Thymus (tissue), 11 donors: Measurements from ENCODE around the gene MIR17HG. TPM values are rescaled to one million over a fixed set of nuclear protein-coding genes. Genes with fewer than 3 reads are reported as not detected.

Experiments used
- DNase-seq, 9 donors: peaks; one replicate each; pipeline ENCODE4 v3.0.0-alpha.2; 2013; ENCODE audit warnings: low spot score in 9 of 9, low read depth in 6 of 9, missing footprints in 1 of 9
- H3K27ac ChIP-seq, 2 donors: one replicate each; pipeline ENCODE4 v1.5.1; 2013; ENCODE audit warnings: control low read depth in 1 of 2, low read depth in 1 of 2, low read length in 1 of 2, mild to moderate bottlenecking in 1 of 2, moderate library complexity in 1 of 2
- H3K27me3 ChIP-seq, 2 donors: one replicate each; pipeline ENCODE4 v1.5.1; 2013; ENCODE audit warnings: low read length in 1 of 2; ENCODE audit not compliant: control insufficient read depth in 2 of 2, insufficient read depth in 1 of 2
- H3K36me3 ChIP-seq, 2 donors: one replicate each; pipeline ENCODE4 v1.5.1; 2013; ENCODE audit warnings: low read length in 1 of 2, mild to moderate bottlenecking in 1 of 2, moderate library complexity in 1 of 2; ENCODE audit not compliant: control insufficient read depth in 2 of 2, insufficient read depth in 2 of 2
- H3K4me1 ChIP-seq, 2 donors: one replicate each; pipeline ENCODE4 v1.5.1; 2013; ENCODE audit warnings: low read length in 2 of 2; ENCODE audit not compliant: control insufficient read depth in 2 of 2, insufficient read depth in 2 of 2
- H3K4me3 ChIP-seq, 2 donors: one replicate each; pipeline ENCODE4 v1.5.1; 2013; ENCODE audit warnings: low read length in 2 of 2, control low read depth in 1 of 2, mild to moderate bottlenecking in 1 of 2
- H3K9me3 ChIP-seq, 2 donors: one replicate each; pipeline ENCODE4 v1.5.1; 2013; ENCODE audit warnings: low read length in 1 of 2, mild to moderate bottlenecking in 1 of 2; ENCODE audit not compliant: control insufficient read depth in 2 of 2, insufficient read depth in 1 of 2
- WGBS: extraction: QIAGEN DNeasy Blood & Tissue Kit; methylation state at CpG from one replicate; pipeline ENCODE4 v1.1.7; 2013; 5-methylcytosine and 5-hydroxymethylcytosine counted together
- polyA plus RNA-seq: library from polyadenylated mRNA; stranded (reverse); fragments of 200-250 nt; gene quantifications from one replicate; pipeline ENCODE4 v1.2.3, GENCODE V29; 2013
- total RNA-seq: library from RNA; stranded (reverse); fragments of 120-200 nt; gene quantifications from one replicate; pipeline ENCODE4 v1.2.4, GENCODE V29; 2013
- donor health status: healthy.

The MIR17HG gene
- total and polyA plus RNA-seq, 2 donors = 9.6 to 10.2 TPM

GRCh38 chr13:91359111-91359510 lies 11.6 kb downstream of the MIR17HG start:
- 95% methylated on average over 4 of the region's 4 CpGs for WGBS
- Histone ChIP-seq H3K27ac (no peak overlapping the region), H3K27me3 (no peaks in the 10 kb centered on the region), H3K9me3 (no peaks in the 10 kb centered on the region), H3K4me1 (peaks cover 0 to 4% of the 10 kb centered on the region in 2 donors), H3K4me3 (no peak overlapping the region), H3K36me3 (peaks cover 0 to 42% of the 10 kb centered on the region in 2 donors)
- no peak for DNase-seq

GRCh38 chr13:91359631-91360030 lies 12.1 kb downstream of the MIR17HG start:
- Histone ChIP-seq H3K27ac (no peak overlapping the region), H3K4me3 (no peak overlapping the region), H3K36me3 (peaks cover 0 to 37% of the 10 kb centered on the region in 2 donors), H3K4me1 (peaks cover 0 to 4% of the 10 kb centered on the region in 2 donors), H3K9me3 (no peaks in the 10 kb centered on the region), H3K27me3 (no peaks in the 10 kb centered on the region)
- whole genome bisulfite sequencing = 66% methylated on average over 3 of the region's 3 CpGs
- no peak for DNase-seq

DNA sequence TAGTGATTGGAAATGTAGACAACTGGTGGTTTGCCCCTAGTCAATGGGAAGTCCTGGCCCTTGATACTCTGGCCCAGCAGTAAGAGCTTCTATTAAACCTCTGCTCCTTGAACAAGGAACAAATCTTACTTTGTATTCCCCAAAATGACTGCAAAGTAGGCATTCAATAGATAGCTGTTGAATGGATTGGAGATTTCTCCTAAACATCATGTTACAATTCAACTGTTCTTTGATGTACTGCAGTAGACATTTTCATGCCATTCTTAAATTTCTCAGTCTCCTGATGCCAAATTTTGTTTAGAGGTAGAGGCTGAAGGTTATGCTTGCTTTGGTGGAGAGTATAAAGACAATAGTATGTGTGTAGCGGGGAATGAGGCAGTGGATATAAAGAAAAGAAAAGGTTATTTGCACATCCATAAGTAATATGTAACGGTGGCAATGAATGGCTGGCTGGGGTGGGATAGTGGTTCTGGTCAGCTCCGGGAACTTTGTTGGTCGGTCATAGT lies 12.8 kb downstream of the MIR17HG start:
- 98% methylated on average over 4 of the region's 4 CpGs for WGBS
- Histone ChIP-seq H3K27ac (no peak overlapping the region), H3K27me3 (no peaks in the 10 kb centered on the region), H3K4me3 (no peak overlapping the region), H3K4me1 (peaks cover 0 to 4% of the 10 kb centered on the region in 2 donors), H3K36me3 (peaks cover 0 to 31% of the 10 kb centered on the region in 2 donors), H3K9me3 (no peaks in the 10 kb centered on the region)
- no peak for DNase-seq

DNA sequence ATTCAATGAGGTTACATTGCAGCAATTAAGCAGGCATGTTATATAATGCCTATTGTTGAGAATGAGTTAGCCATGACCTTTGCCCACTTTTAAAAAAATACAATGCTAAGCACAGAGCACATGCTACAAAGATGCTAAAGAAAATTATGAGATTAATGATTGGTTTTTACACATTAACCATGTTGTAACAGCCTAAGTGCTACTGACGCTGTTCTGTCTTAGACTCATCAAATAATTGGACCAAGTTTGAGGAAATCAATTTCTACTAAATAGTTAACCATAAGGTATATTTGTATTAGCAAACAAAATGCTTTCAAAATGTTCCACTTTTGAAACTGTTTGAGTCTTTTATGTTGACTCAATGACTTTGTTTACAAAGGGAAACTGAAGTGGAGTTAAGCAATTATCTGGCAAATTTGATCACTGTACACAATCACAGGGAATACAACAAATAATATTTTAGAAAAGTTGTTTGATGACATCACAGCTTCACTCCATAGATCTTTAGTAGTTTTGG lies 14.3 kb downstream of the MIR17HG start:
- Histone ChIP-seq H3K27ac (no peak overlapping the region), H3K4me1 (peaks cover 0 to 4% of the 10 kb centered on the region in 2 donors), H3K36me3 (peaks cover 0 to 18% of the 10 kb centered on the region in 2 donors), H3K27me3 (no peaks in the 10 kb centered on the region), H3K4me3 (no peak overlapping the region), H3K9me3 (no peaks in the 10 kb centered on the region)
- no peak for DNase-seq
- WGBS = 96% methylated on average over 1 of the region's 1 CpG

GRCh38 chr13:91362908-91363307 lies 15.4 kb downstream of the MIR17HG start:
- 94% methylated on average over 1 of the region's 1 CpG for WGBS
- Histone ChIP-seq H3K27ac (no peak overlapping the region), H3K9me3 (no peaks in the 10 kb centered on the region), H3K4me1 (peaks cover 0 to 4% of the 10 kb centered on the region in 2 donors), H3K27me3 (no peaks in the 10 kb centered on the region), H3K4me3 (no peak overlapping the region), H3K36me3 (peaks cover 0 to 10% of the 10 kb centered on the region in 2 donors)
- DNase-seq = no peak

- Histone ChIP-seq H3K4me1 (no peaks in the 10 kb centered on the region), H3K9me3 (no peaks in the 10 kb centered on the region), H3K27me3 (no peaks in the 10 kb centered on the region), H3K27ac (no peak overlapping the region), H3K36me3 (no peaks in the 10 kb centered on the region), H3K4me3 (no peak overlapping the region)
- DNase-seq = no peak
- 56% methylated on average over 1 of the region's 1 CpG for WGBS
These were observed 20.6 kb downstream of the MIR17HG start for GRCh38 chr13:91368101-91368500.

- H3K9me3 ChIP-seq = no peaks in the 10 kb centered on the region
- DNase-seq = no peak
- no peak overlapping the region for H3K4me3 ChIP-seq
- H3K27ac ChIP-seq = no peak overlapping the region
- H3K36me3 ChIP-seq = no peaks in the 10 kb centered on the region
- H3K27me3 ChIP-seq = no peaks in the 10 kb centered on the region
- WGBS = 94% methylated on average over 3 of the region's 3 CpGs
- H3K4me1 ChIP-seq = no peaks in the 10 kb centered on the region
These were observed 21.4 kb downstream of the MIR17HG start for GRCh38 chr13:91368676-91369440.

DNA sequence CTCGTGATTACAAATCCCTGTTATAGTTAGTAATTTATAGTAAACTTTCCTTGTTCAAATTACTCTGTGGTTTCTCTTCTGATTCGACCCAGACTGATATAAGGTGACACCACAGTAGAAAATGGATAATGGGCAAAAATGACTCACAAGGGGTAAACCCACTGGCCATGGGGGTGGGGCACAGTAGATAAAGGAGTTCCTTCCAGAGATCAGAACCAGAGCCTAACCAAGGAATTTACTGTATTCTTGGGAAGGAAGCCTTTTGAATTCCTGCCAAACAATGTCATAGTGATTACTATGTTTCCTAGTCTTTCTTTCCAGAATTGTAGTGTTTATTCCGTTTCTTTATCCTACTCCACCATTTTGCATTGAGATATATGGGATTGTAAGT lies 21.9 kb downstream of the MIR17HG start:
- Histone ChIP-seq H3K4me3 (no peak overlapping the region), H3K9me3 (no peaks in the 10 kb centered on the region), H3K36me3 (no peaks in the 10 kb centered on the region), H3K4me1 (no peaks in the 10 kb centered on the region), H3K27me3 (no peaks in the 10 kb centered on the region), H3K27ac (no peak overlapping the region)
- 89% methylated on average over 3 of the region's 3 CpGs for WGBS
- DNase-seq = no peak

DNA sequence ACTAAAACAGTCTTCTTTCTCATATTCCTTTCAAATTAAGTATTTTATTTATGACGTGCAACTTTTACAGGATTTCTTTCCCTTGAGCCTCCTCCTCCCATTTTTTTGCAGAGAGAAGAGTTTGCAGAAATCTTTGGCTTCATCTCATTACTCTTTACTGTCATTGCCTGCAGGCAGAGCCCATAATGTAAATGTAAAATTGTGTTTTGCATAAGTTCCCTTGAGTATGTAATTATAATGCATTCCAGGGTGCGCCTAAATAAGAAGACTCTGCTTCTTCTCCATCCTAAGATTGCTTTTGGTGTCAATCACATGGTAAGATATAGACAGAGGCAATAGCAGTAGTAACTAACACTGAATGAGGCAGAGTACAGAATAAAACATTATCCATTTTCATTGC lies 23.0 kb downstream of the MIR17HG start:
- no peak for DNase-seq
- H3K27me3 ChIP-seq = no peaks in the 10 kb centered on the region
- WGBS = 99% methylated on average over 2 of the region's 2 CpGs
- no peak overlapping the region for H3K27ac ChIP-seq
- no peaks in the 10 kb centered on the region for H3K9me3 ChIP-seq
- no peaks in the 10 kb centered on the region for H3K36me3 ChIP-seq
- no peaks in the 10 kb centered on the region for H3K4me1 ChIP-seq
- no peak overlapping the region for H3K4me3 ChIP-seq
